Suprapubic skin (tissue), 4 donors: ENCODE data around the gene EXOSC2. TPM values are rescaled to one million over a fixed set of nuclear protein-coding genes. Genes with fewer than 3 reads are reported as not detected.

Experiments used
- DNase-seq, 2 donors: peaks; one replicate each; pipeline ENCODE4 v3.0.0-alpha.2; 2019; ENCODE audit warnings: low spot score in 2 of 2
- H3K27ac ChIP-seq: fragments of 200-600 bp; sonication (generic); one replicate; pipeline ENCODE4 v1.5.1; 2019
- H3K27me3 ChIP-seq: fragments of 200-600 bp; sonication (generic); one replicate; pipeline ENCODE4 v1.5.1; 2019
- H3K36me3 ChIP-seq: fragments of 200-600 bp; sonication (generic); one replicate; pipeline ENCODE4 v1.5.1; 2019
- H3K4me1 ChIP-seq: fragments of 200-600 bp; sonication (generic); one replicate; pipeline ENCODE4 v1.5.1; 2019
- H3K4me3 ChIP-seq: fragments of 200-600 bp; sonication (generic); one replicate; pipeline ENCODE4 v1.5.1; 2019; ENCODE audit warnings: mild to moderate bottlenecking
- H3K9me3 ChIP-seq: fragments of 200-600 bp; sonication (generic); one replicate; pipeline ENCODE4 v1.5.1; 2019
- CTCF ChIP-seq, 2 donors: fragments of 200-600 bp in 1 of 2; fragments of 450-650 bp in 1 of 2; sonication (generic) in 1 of 2; IDR thresholded peaks; one replicate each; pipeline ENCODE4 v1.5.1; 2016 to 2019; ENCODE audit warnings: antibody characterized with exemption in 2 of 2, mild to moderate bottlenecking in 1 of 2, moderate library complexity in 1 of 2
- EP300 ChIP-seq: sonication (generic); formaldehyde crosslinking; IDR thresholded peaks from one replicate; pipeline ENCODE4 v1.6.1; 2017; ENCODE audit warnings: antibody characterized with exemption
- POLR2A ChIP-seq, 2 donors: fragments of 450-650 bp; IDR thresholded peaks; one replicate each; pipeline ENCODE4 v1.6.1; 2017; ENCODE audit warnings: antibody characterized with exemption in 2 of 2, mild to moderate bottlenecking in 2 of 2, moderate library complexity in 2 of 2
- POLR2AphosphoS5 ChIP-seq, 3 donors: sonication (generic); formaldehyde crosslinking; IDR thresholded peaks; one replicate each; pipeline ENCODE4 v1.6.1; 2017; ENCODE audit warnings: antibody characterized with exemption in 3 of 3
- WGBS: methylation state at CpG from one replicate; pipeline ENCODE4 v1.1.5; 2018; 5-methylcytosine and 5-hydroxymethylcytosine counted together
- total RNA-seq, 4 donors: library from RNA; depleted of rRNA; stranded (reverse); fragments of >200 nt; gene quantifications; one replicate each; pipeline ENCODE4 v1.1.0, GENCODE V29; 2016

EXOSC2 gene
- total RNA-seq, 4 donors from 2014 or later: 19.5 to 30.4 (median 23.8) TPM

GRCh38 chr9:130741831-130742449 lies 48.4 kb downstream of the EXOSC2 start:
- Histone ChIP-seq H3K36me3 (no peaks in the 10 kb centered on the region), H3K9me3 (no peaks in the 10 kb centered on the region), H3K4me3 (no peak overlapping the region), H3K4me1 (no peaks in the 10 kb centered on the region), H3K27me3 (no peaks in the 10 kb centered on the region), H3K27ac (no peak overlapping the region)
- TF ChIP-seq EP300 (no peak), POLR2AphosphoS5 (IDR thresholded peaks at IDR 0.05) (no peak), POLR2A (IDR thresholded peaks at IDR 0.05) (no peak), CTCF (IDR thresholded peaks at IDR 0.05) (no peak)
- 85% methylated on average over 7 of the region's 7 CpGs for WGBS
- no peak for DNase-seq

DNA sequence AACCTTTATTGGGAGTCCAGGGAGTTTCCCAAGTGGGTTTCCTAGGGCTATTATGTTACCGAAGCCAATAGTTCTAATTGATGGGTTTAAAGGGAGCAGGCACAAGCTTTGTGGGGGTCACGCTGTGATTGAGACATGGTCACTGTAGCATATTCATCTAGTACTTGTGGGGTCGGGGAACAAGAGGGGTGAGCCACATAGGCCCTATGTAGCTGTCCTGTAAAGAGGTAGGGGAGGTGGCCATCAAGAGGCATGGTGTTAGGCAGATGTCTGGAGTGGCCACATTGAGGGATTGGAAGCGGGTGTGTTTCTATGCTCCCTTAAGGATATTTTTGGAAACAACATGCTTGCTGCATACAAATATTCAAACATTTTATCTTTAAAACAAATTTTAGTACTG lies 50.1 kb downstream of the EXOSC2 start:
- H3K27ac ChIP-seq: no peak overlapping the region
- no peak for TF ChIP-seq EP300
- no peak for TF ChIP-seq CTCF (IDR thresholded peaks at IDR 0.05)
- TF ChIP-seq POLR2AphosphoS5 (IDR thresholded peaks at IDR 0.05): no peak
- no peak for TF ChIP-seq POLR2A (IDR thresholded peaks at IDR 0.05)
- 82% methylated on average over 4 of the region's 4 CpGs for WGBS

DNA sequence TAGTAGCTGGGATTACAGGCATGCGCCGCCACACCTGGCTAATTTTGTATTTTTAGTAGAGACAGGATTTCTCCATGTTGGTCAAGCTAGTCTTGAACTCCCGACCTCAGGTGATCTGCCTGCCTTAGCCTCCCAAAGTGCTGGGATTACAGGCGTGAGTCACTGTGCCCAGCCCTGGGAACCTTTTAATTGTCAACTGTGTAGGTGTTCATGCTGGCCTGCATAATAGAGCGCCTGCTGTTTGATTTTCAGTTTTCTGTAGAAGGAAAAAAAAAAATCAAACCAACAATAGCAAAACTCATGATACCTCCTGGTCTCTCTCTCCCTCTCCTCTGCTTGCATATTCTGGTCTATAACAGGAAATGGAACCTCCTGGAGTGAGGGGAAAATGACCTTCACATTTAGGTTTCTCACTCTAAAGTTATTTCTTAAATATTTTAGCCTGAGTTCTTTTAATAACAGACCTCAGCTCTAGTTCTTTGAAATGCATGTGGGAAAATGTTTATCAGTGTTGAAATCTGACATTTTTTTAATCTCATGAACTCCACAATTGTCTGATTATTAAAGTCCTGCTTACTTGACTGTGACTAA lies 51.7 kb downstream of the EXOSC2 start:
- H3K36me3 ChIP-seq: no peaks in the 10 kb centered on the region
- H3K27me3 ChIP-seq: no peaks in the 10 kb centered on the region
- no peak for DNase-seq
- 97% methylated on average over 5 of the region's 5 CpGs for WGBS
- H3K9me3 ChIP-seq: no peaks in the 10 kb centered on the region
- no peak overlapping the region for H3K4me3 ChIP-seq
- H3K4me1 ChIP-seq: no peaks in the 10 kb centered on the region
- TF ChIP-seq CTCF (IDR thresholded peaks at IDR 0.05) (no peak), POLR2AphosphoS5 (IDR thresholded peaks at IDR 0.05) (no peak), EP300 (no peak), POLR2A (IDR thresholded peaks at IDR 0.05) (no peak)
- no peak overlapping the region for H3K27ac ChIP-seq

More for the DNA sequence above, 50.1 kb downstream of the EXOSC2 start:
- Histone ChIP-seq H3K4me3 (no peak overlapping the region), H3K4me1 (no peaks in the 10 kb centered on the region), H3K27me3 (no peaks in the 10 kb centered on the region), H3K36me3 (no peaks in the 10 kb centered on the region), H3K9me3 (no peaks in the 10 kb centered on the region)
- no peak for DNase-seq

DNA sequence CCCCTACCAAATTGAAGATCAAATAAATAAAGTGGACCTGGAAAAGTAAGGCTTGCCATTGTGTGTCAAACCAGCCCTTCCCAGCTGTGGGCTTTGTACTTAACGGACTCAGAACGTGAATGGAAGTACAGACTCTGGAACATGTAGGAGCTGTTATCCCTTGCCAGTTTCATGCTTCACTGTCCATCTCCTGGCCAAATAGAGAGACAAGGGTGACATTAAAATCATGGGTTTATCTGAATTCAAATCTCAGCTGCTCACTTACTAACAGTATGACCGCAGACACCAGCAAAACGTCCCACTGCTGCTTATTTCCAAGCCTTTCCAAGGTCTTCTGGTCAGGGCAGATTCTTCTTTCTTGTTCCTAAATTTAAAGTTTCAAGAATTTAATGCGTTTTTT lies 52.2 kb downstream of the EXOSC2 start:
- DNase-seq: no peak
- Histone ChIP-seq H3K27me3 (no peaks in the 10 kb centered on the region), H3K36me3 (no peaks in the 10 kb centered on the region), H3K27ac (no peak overlapping the region), H3K4me3 (no peak overlapping the region), H3K4me1 (no peaks in the 10 kb centered on the region), H3K9me3 (no peaks in the 10 kb centered on the region)
- TF ChIP-seq EP300 (no peak), POLR2AphosphoS5 (IDR thresholded peaks at IDR 0.05) (no peak), POLR2A (IDR thresholded peaks at IDR 0.05) (no peak), CTCF (IDR thresholded peaks at IDR 0.05) (no peak)
- WGBS: 77% methylated on average over 5 of the region's 5 CpGs

- Histone ChIP-seq H3K4me1 (no peaks in the 10 kb centered on the region), H3K27ac (no peak overlapping the region), H3K36me3 (no peaks in the 10 kb centered on the region), H3K27me3 (no peaks in the 10 kb centered on the region), H3K9me3 (no peaks in the 10 kb centered on the region), H3K4me3 (no peak overlapping the region)
- TF ChIP-seq EP300 (no peak), POLR2AphosphoS5 (IDR thresholded peaks at IDR 0.05) (no peak), POLR2A (IDR thresholded peaks at IDR 0.05) (no peak)
- DNase-seq: no peak
- WGBS: 95% methylated on average over 3 of the region's 3 CpGs
Measured at GRCh38 chr9:130746434-130747212, 53.0 kb downstream of the EXOSC2 start.
